ENCODE data around the gene RECQL5.

Gene RECQL5

DNA sequence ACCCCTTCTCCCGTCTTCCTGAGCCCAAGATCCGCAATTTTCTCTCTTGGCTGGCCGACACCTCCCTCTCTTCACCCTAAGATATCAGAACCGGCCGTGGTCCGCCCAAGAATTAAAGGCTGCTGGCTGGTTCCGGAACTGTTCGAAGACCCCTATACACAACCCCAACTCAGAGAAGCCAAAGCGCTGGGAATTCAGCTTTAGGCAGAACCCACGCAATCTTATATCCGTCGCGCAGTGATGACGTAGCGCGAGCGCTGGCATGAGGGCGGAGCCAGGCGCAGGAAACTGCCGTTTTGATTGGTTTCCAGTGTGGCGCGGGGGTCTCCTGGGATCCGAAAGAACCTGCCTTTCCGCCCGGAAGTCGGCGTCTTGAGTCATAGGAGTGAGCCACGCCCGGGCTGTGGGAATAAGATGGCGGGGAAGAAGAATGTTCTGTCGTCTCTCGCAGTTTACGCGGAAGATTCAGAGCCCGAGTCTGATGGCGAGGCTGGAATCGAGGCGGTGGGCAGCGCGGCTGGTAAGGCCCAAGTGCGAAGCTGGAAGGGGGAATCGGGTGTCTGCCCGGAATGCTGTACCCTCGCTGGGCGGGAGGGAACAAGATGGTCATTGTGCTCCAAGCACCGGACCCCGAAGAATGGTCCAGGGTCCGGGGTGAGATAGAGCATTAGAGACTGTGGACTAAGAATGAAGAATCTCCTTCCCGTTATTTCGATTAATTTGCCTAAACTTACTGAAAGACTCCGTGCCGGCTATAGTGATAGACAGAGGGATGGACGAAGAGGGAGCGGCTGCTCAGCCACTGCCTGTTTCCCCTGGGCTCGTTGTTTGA is at the start of gene RECQL5, which contains the start of gene SAP30BP:
Gene RECQL5 (minus strand): TSS at position 196 of the 832 bp plus-strand sequence. CDS start 597 bp downstream, outside the sequence.
Gene SAP30BP (plus strand): TSS at position 380 of the 832 bp plus-strand sequence. CDS start 35 bp downstream, at position 415.
- peak; percentile 91 for DNase-seq (ENCODE audit: low read depth)

DNA sequence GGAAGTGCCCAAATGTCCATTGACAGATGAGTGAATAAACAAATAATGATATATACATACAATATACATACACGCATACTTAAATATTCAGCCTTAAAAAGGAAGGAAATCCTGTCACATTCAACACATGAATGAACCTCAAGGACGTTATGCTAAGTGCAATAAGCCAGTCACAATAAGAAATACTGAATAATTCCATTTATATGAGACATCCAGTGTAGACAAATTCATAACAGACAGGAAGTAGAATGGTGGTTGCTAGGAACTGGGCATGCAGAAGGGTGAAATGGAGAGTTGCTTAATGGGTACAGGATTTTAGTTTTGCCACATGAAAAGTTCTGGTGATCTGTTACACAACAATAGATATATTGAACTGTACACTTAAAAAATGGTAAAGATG is 45.5 kb upstream of the RECQL5 start:
- no peak for DNase-seq (ENCODE audit: low read depth)

- DNase-seq (ENCODE audit: low read depth): no peak
Measured at GRCh38 chr17:75707079-75707571, 40.2 kb upstream of the RECQL5 start.

- no peak for DNase-seq (ENCODE audit: low read depth)
Measured at GRCh38 chr17:75706042-75706728, 39.2 kb upstream of the RECQL5 start.

DNA sequence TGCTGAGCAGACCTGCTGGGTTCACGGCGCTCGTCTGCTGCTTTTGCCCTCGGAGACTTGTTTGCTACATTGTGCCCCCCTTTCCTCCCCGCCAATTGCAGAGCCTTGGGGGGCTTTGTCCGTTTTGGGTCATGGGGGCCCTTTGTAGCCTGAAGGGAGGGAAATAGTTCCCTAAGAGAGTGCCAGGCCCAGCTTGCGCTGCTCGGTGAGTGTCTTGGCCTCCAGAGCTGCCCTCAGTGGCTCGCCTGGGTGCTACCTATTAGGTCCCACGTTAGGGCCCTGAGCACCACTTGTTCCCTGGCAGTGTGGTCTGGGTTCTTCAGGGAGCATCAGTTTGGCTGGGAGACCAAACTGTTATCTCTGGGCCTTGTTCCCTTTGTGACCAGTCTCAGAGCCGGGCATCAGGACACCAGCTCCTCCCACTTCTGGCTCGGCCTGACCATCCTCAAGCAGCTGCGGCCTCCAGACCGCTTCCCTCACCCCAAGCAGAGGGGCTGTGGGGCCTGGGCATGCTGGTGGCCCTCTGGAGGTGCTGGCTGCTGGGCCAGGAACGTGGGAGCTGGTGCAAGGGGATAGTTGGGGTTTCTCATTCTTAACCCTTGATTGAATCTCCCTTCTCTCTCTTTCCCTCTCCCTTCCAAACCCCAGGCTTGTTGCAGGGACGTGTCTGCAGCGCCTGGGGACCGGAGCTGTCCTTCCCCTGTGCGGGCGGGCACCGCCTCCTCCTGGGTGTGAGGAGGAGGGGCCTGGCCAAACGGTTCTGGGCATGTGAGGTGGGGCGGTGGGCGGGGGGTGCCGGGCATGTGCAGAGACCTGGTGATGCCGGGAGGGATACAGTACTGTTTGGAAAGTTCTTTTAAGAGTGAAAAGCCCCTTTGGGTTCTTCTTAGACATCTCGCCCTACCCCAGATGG is 38.3 kb upstream of the RECQL5 start:
- no peak for DNase-seq (ENCODE audit: low read depth)

DNA sequence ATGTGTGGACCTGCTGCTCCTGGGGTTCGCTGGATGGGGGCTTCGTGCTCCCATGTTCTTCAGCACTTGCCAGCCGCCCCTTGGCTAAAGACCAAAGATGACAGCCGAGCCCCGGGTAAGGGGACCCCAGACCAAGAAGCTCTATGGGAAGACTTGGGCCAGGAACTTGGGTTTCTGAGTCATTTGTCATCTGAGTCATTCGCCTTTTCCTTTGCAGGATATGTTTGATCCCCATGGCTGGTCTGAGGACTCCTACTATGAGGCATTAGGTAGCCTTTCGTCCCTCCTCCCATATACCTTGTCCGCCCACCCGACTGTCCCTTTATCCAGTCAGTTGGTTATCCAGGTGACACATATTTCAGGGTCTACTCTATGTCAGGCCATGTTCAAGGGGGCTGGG is 36.6 kb upstream of the RECQL5 start:
- no peak for DNase-seq (ENCODE audit: low read depth)

DNA sequence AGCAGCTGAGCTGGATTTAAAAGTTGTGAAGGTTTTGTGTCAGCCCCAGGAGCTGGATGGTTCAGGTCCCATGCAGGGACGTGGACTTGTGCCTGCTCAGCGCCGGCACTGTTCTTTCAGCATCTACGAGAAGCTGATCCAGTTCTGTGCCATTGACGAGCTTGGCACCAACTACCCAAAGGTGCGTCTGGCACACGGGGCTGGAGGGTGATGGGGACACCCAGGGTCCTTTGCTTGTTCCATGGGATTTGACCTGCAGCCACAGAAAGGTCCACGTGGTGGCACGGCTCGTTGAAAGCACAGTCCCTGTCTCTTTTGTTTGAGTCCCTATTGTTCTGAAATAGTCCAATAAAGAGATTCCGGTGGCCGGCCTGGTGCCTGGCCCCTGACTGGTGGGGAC is 36.2 kb upstream of the RECQL5 start:
- DNase-seq (ENCODE audit: low read depth): no peak

GRCh38 chr17:75701288-75701687 is 34.3 kb upstream of the RECQL5 start:
- no peak for DNase-seq (ENCODE audit: low read depth)

- no peak for DNase-seq (ENCODE audit: low read depth)
Measured at GRCh38 chr17:75698659-75699058, 31.7 kb upstream of the RECQL5 start.

GRCh38 chr17:75697651-75698291 is 30.8 kb upstream of the RECQL5 start:
- no peak for DNase-seq (ENCODE audit: low read depth)

DNA sequence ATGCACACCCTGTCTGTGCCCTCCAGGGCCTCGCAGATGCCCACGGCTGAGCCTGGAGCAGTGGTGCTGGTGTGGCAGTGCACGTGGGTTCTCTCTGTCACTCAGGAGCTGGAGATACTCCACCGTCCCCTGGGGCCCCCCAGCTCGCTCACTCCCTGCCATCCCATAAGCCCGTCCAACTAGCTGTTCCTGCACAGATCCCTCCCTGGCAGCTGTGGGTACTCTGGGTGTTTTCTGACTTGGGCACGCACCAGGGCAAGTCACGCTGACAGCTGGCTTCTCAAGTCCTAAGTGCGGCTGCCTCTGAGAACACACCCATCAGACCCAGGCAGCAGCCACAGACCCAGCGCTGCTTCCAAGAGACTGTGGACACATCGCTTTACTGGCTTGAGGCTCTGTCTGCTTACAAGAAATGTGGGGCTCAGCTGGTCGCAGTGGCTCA is 28.9 kb upstream of the RECQL5 start:
- DNase-seq (ENCODE audit: low read depth): no peak

GRCh38 chr17:75695141-75695829 is 28.3 kb upstream of the RECQL5 start:
- DNase-seq (ENCODE audit: low read depth): no peak

DNA sequence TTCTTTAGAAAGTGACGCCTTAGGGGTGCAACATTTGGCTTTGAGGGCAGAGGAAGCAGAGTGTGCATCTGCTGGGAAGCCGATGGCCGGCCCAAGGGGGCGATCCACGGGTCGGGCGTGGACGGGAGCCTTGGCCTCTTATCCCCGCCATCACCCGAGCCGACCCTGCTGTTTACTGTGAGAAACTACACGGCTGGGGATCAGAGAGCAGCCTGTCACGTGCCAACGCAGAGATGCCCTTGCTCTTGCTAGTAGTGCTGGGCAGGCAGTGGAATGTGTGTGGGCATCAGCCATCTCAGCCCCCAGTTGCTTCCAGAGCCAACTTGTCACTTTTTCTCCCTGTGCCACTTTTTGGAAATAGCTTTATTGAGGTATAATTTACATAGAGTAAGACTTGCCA is 27.6 kb upstream of the RECQL5 start:
- DNase-seq (ENCODE audit: low read depth): no peak

DNA sequence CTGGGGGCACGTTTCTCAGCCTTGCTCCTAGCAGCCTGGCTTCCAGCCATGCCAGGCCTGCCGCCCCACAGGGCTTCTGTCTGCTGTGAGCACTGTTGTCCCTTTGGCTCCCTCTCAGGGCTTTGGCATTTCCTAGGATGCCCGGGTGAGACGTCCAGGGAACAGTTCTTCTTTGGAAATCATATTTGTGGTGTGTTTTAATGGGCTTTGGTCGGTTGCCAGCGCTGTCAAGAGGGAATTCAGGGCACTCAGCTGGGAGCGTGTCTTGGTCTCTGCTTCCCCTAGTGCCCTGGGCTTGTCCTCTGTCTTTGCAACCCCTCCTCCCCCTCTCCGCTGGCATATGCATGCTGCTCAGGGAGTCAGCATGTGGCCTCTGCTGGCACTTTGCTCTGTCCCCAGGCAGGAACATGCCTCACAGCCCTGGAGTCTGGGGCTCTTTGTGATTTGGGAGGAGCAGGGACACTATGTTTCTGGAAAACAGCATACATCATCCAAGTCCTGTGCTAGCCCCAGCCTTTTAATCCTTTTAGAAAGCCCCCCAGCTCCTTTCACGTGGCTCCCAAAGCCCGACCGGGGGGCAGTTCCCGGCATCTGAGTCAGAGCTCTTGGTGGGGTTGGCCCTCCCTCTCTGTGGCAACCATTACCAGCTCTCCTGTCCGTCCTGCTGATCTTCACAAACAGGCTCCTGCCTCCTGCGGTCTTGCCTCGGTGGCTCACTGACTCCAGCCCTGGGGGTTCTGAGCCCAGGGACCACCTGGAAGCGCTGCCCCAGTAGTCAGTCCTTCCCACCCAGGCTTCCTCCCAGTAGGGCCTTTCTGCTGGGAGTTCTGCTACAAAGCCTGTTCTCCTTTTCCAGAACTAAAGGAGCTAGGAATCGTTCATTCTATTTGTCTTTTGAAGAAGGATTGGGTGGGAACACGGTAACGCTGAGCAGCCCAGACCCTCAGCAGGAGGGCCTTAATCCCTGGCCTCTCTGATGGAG is 26.8 kb upstream of the RECQL5 start:
- no peak for DNase-seq (ENCODE audit: low read depth)

GRCh38 chr17:75692976-75693375 is 26.0 kb upstream of the RECQL5 start:
- no peak for DNase-seq (ENCODE audit: low read depth)

- DNase-seq (ENCODE audit: low read depth): no peak
Measured at GRCh38 chr17:75691801-75692626, 25.1 kb upstream of the RECQL5 start.

GRCh38 chr17:75691371-75691791 is 24.4 kb upstream of the RECQL5 start:
- DNase-seq (ENCODE audit: low read depth): no peak

DNA sequence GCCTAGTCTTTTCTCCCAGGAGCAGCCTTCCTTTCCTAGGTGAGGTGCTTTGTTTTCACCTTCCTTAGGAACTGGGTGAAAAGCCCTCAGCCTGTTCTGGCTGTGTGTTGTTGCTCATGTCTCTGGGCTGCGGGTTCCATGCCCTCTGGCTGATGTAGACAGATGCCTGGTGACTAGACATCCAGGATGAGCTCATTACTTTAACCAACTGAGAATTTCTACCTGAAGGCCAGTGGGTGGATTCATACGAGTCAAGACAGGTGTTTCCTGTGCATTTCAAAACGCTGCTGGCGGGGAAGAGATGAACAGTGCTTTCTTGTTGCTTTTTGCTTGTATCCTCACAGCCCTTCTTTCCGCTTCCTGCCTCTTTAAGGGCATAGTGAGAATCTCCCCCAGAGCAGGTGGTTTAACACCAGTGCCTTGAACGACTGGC is 22.5 kb upstream of the RECQL5 start:
- DNase-seq (ENCODE audit: low read depth): no peak
